Panc1 (cell line): ENCODE measurements around the gene CMKLR1. TPM values are rescaled to one million over a fixed set of nuclear protein-coding genes. Genes with fewer than 3 reads are reported as not detected.

Source experiments
- ATAC-seq: fragments of 200-7000 bp; cut with Tn5 transposase; 2 replicates; pipeline ENCODE4 v1.9.1; 2020; ENCODE audit warnings: mild to moderate bottlenecking, moderate library complexity
- BruUV-seq: library from RNA; stranded (reverse); fragments of 400-500 nt; replicated peaks from 2 replicates; lab custom pipeline; 2021; lab: Mats Ljungman, UMichigan
- CTCF ChIA-PET: fragments of 300-600 bp; sonication (Branson Sonifier 250); formaldehyde crosslinking; loops from one replicate; lab custom pipeline; 2022; ENCODE audit warnings: antibody characterized with exemption; lab: Charles Lee
- POLR2A ChIA-PET: fragments of 300-600 bp; sonication (Branson Sonifier 250); formaldehyde crosslinking; loops from one replicate; lab custom pipeline; 2022; ENCODE audit warnings: antibody characterized with exemption; lab: Charles Lee
- DNase-seq: peaks from one replicate; pipeline ENCODE4 v3.0.0-alpha.2; 2010; ENCODE audit warnings: low read depth, low spot score
- H3K27ac ChIP-seq: 2 replicates; pipeline ENCODE4 v1.5.1; 2011; ENCODE audit warnings: mild to moderate bottlenecking, low read length, inconsistent platforms
- H3K27me3 ChIP-seq: fragments of 200-500 bp; sonication (Bioruptor generic); 2 replicates; pipeline ENCODE4 v1.6.0; 2014; ENCODE audit warnings: low read length, inconsistent platforms; ENCODE audit not compliant: control insufficient read depth, insufficient read depth
- H3K36me3 ChIP-seq: fragments of 200-500 bp; sonication (Bioruptor generic); 2 replicates; pipeline ENCODE4 v1.5.1; 2014; ENCODE audit warnings: inconsistent platforms, mild to moderate bottlenecking, low read length, moderate library complexity; ENCODE audit not compliant: control insufficient read depth, insufficient read depth
- H3K4me1 ChIP-seq: 2 replicates; pipeline ENCODE4 v1.5.1; 2011; ENCODE audit warnings: inconsistent platforms, mild to moderate bottlenecking, low read length, moderate library complexity; ENCODE audit not compliant: control insufficient read depth, insufficient read depth
- H3K4me3 ChIP-seq, 2 experiments: 2 replicates each; pipeline ENCODE4 v1.5.1; 2011 to 2012; ENCODE audit warnings: low read depth in 2 of 2, low read length in 2 of 2, mild to moderate bottlenecking in 2 of 2, inconsistent platforms in 1 of 2, moderate library complexity in 1 of 2
- H3K9me3 ChIP-seq: fragments of 200-500 bp; sonication (Bioruptor generic); 2 replicates; pipeline ENCODE4 v1.5.1; 2014; ENCODE audit warnings: low read depth, mild to moderate bottlenecking, inconsistent platforms, low read length, moderate library complexity; ENCODE audit not compliant: control insufficient read depth, insufficient read depth
- CTCF ChIP-seq: fragments of 450-650 bp; IDR thresholded peaks from 2 replicates; pipeline ENCODE4 v1.5.1; 2017; ENCODE audit warnings: mild to moderate bottlenecking
- POLR2AphosphoS5 ChIP-seq: IDR thresholded peaks from 2 replicates; pipeline ENCODE4 v1.6.1; 2012; ENCODE audit warnings: mild to moderate bottlenecking, low read depth, low read length, moderate library complexity
- REST ChIP-seq, 2 experiments: IDR thresholded peaks; 2 replicates each; pipeline ENCODE4 v1.6.1; 2011 to 2012; ENCODE audit warnings: low read depth in 2 of 2, control low read depth in 1 of 2, low read length in 1 of 2, mild to moderate bottlenecking in 1 of 2, moderate library complexity in 1 of 2; ENCODE audit not compliant: insufficient read depth in 1 of 2
- SIN3A ChIP-seq: IDR thresholded peaks from 2 replicates; pipeline ENCODE4 v1.6.1; 2012; ENCODE audit warnings: low read depth, mild to moderate bottlenecking, low read length, moderate library complexity, borderline replicate concordance; ENCODE audit not compliant: insufficient read depth
- TCF7L2 ChIP-seq: IDR thresholded peaks from 2 replicates; pipeline ENCODE4 v1.6.1; 2011; ENCODE audit warnings: mild to moderate bottlenecking, low read depth, low read length, inconsistent platforms
- in situ Hi-C: cut with HindIII; loops from 2 replicates; pipeline ENCODE4 v1.10.0; 2016; ENCODE audit warnings: low sequenced_read_pairs, low pct_unique_long_range_greater_than_20kb
- intact Hi-C: fragments of 100-400 bp; cut with micrococcal nuclease; formaldehyde crosslinking; loops from one replicate; pipeline ENCODE4 v1.10.0; 2022; ENCODE audit not compliant: unreplicated experiment
- total RNA-seq: library from RNA; stranded (reverse); gene quantifications from one replicate; pipeline ENCODE4 v1.2.1, GENCODE V29; 2021; ENCODE audit not compliant: unreplicated experiment

CMKLR1 gene
- total RNA-seq, 1 experiment from 2014 or later = 0.03 TPM

GRCh38 chr12:108241986-108242703 lies 97.0 kb downstream of the CMKLR1 start:
- POLR2A ChIA-PET = no interaction called here
- no TSS peak for BruUV-seq
- no peak overlapping the region for H3K27ac ChIP-seq
- CTCF ChIA-PET = interaction anchor here (0.6 kb wide), 1 partner anchor 136 kb away, joined by 4 read pairs; no protein-coding TSS in a partner anchor
- ATAC-seq = 0 out of 2 replicates have a peak, but pooled peaks have one; percentile 42
- DNase-seq = no peak
- H3K9me3 ChIP-seq = no peaks in the 10 kb centered on the region
- H3K36me3 ChIP-seq = no peaks in the 10 kb centered on the region
- intact Hi-C loops = no loop called here
- peaks cover 2% of the 10 kb centered on the region for H3K27me3 ChIP-seq
- no peak overlapping the region for H3K4me3 ChIP-seq
- no peak for TF ChIP-seq CTCF
- TF ChIP-seq POLR2AphosphoS5 = no peak
- TF ChIP-seq SIN3A = no peak
- TF ChIP-seq REST (IDR thresholded peaks at IDR 0.05; ENCODE audit: insufficient read depth in 1 of 2, low read depth in 2 of 2, low read length in 1 of 2) = no peak
- TF ChIP-seq TCF7L2 = no peak
- no peaks in the 10 kb centered on the region for H3K4me1 ChIP-seq
- in situ Hi-C loops = no loop called here

GRCh38 chr12:108240928-108241327 lies 98.2 kb downstream of the CMKLR1 start:
- in situ Hi-C loops = no loop called here
- Histone ChIP-seq H3K27ac (no peak overlapping the region), H3K9me3 (no peaks in the 10 kb centered on the region), H3K36me3 (no peaks in the 10 kb centered on the region), H3K27me3 (peaks cover 5% of the 10 kb centered on the region), H3K4me1 (no peaks in the 10 kb centered on the region), H3K4me3 (no peak overlapping the region)
- intact Hi-C loops = no loop called here
- no peak for ATAC-seq
- no peak for TF ChIP-seq CTCF
- TF ChIP-seq SIN3A = no peak
- no peak for TF ChIP-seq REST (IDR thresholded peaks at IDR 0.05; ENCODE audit: insufficient read depth in 1 of 2, low read depth in 2 of 2, low read length in 1 of 2)
- no peak for TF ChIP-seq POLR2AphosphoS5
- TF ChIP-seq TCF7L2 = no peak
- CTCF ChIA-PET = no interaction called here
- POLR2A ChIA-PET = no interaction called here
- BruUV-seq = no TSS peak
- DNase-seq = no peak
